OCI-LY1 (cell line): ENCODE measurements around the gene GRK5.

ENCODE experiments used
- EZH2 ChIP-seq: fragments of 200-600 bp; sonication (generic), shearing (Covaris generic); IDR thresholded peaks from 2 replicates; pipeline ENCODE4 v1.8.0; 2017; ENCODE audit warnings: borderline replicate concordance, mixed run types, mild to moderate bottlenecking, antibody characterized with exemption, low read length, moderate library complexity, mixed read lengths
- TF ChIP-seq, protein P1 (sequence below): fragments of 200-600 bp; sonication (generic), shearing (Covaris generic); IDR thresholded peaks from 2 replicates; pipeline ENCODE4 v1.5.1; 2017; ENCODE audit warnings: mild to moderate bottlenecking, antibody characterized with exemption, low read length, moderate library complexity, mixed read lengths

DNA sequence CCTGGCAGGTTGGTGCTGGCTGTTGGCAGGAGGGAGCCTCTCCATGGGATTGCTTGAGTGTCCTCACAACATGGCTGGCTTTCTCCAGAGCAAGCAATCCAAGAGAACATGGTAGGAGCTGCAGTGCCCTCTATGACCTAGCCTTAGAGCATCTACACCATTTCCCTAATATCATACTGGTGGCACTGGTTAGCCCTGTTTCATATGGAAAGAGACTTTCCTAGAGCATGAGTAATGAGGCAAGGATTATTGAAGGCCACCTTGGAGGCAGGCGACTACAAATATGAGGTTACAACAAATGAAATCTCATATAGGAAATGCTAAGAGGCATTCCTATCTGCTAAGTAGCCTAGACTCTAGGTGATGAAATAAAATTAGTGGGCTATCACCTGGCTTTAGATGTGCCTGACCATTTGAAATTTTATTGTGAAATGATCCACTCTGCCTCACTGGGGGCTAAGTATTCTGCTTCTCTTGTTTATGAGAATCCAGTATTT lies 181.5 kb downstream of the GRK5 start:
- TF ChIP-seq, protein P1, sequence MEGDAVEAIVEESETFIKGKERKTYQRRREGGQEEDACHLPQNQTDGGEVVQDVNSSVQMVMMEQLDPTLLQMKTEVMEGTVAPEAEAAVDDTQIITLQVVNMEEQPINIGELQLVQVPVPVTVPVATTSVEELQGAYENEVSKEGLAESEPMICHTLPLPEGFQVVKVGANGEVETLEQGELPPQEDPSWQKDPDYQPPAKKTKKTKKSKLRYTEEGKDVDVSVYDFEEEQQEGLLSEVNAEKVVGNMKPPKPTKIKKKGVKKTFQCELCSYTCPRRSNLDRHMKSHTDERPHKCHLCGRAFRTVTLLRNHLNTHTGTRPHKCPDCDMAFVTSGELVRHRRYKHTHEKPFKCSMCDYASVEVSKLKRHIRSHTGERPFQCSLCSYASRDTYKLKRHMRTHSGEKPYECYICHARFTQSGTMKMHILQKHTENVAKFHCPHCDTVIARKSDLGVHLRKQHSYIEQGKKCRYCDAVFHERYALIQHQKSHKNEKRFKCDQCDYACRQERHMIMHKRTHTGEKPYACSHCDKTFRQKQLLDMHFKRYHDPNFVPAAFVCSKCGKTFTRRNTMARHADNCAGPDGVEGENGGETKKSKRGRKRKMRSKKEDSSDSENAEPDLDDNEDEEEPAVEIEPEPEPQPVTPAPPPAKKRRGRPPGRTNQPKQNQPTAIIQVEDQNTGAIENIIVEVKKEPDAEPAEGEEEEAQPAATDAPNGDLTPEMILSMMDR: no peak
- no peak for TF ChIP-seq EZH2
